Heart left ventricle (tissue), 13 donors: ENCODE measurements around the gene CTF1.

Source experiments
- CTCF ChIP-seq, 12 donors: fragments of 200-600 bp; sonication (generic) in 4 of 12; IDR thresholded peaks; one replicate each; pipeline versions ENCODE4 v1.5.0 to v1.8.0; 2018 to 2022; ENCODE audit warnings: antibody characterized with exemption in 12 of 12, mild to moderate bottlenecking in 5 of 12
- POLR2A ChIP-seq, 2 donors: fragments of 450-650 bp; IDR thresholded peaks; one replicate each; pipeline ENCODE4 v1.6.1; 2017; ENCODE audit warnings: antibody characterized with exemption in 2 of 2, mild to moderate bottlenecking in 2 of 2, moderate library complexity in 2 of 2
- donor health status: ischemic (EF 13 %, LVEDD 7.1; RV severe dilation, severe dysfunction).
- donor health status: DM: no; HTN: yes; CAD: no.
- donor health status: DM: no; HTN: no; CAD: no.
- donor health status: ischemic (EF 25% LVEDD 6.9; RV normal size, moderate dysfunction).
- donor health status: ischemic (EF 25% LVEDD 5.7; RV mildly dilated, moderate dysfunction).
- donor health status: ischemic (EF 35%, LVEDD 5.7; RV mildly dilated, moderate dysfunction).
- donor health status: nonischemic (EF 11% LVEDD 7.7; RV severe dilation, severe dysfunction).
- donor health status: DM: yes; HTN: yes; CAD: no.
- donor health status: PGD.
- donor health status: ischemic (EF 29% LVEDD 5.4; RV normal size, mild dysfunction).
- donor health status: nonischemic (EF 23%, LVEDD 6.1; RV moderate dilation, normal function).

- TF ChIP-seq CTCF (IDR thresholded peaks at IDR 0.05) (no peak), POLR2A (IDR thresholded peaks at IDR 0.05) (no peak)
Measured at GRCh38 chr16:30951750-30952149, 55.3 kb downstream of the CTF1 start.
